Measurements from ENCODE around the gene KIAA0040.

DNA sequence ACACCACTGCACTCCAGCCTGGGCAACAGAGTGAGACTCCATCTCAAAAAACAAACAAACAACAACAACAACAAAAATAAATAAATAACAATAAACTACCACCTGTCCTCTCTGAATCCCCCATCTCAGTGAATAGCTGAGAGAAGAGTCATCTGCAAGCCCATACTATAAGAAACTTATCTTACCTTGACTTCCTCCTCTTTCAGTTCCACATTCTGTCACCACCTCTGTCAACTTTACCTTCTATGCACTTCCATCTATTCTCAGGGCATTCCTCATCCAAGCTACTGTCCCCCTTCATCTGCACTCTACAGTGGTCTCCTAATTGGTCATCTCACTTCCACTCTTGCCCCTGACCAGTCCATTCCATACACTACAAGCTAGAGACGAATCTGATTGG lies 58.1 kb downstream of the KIAA0040 start:
- TF ChIP-seq, protein P1, sequence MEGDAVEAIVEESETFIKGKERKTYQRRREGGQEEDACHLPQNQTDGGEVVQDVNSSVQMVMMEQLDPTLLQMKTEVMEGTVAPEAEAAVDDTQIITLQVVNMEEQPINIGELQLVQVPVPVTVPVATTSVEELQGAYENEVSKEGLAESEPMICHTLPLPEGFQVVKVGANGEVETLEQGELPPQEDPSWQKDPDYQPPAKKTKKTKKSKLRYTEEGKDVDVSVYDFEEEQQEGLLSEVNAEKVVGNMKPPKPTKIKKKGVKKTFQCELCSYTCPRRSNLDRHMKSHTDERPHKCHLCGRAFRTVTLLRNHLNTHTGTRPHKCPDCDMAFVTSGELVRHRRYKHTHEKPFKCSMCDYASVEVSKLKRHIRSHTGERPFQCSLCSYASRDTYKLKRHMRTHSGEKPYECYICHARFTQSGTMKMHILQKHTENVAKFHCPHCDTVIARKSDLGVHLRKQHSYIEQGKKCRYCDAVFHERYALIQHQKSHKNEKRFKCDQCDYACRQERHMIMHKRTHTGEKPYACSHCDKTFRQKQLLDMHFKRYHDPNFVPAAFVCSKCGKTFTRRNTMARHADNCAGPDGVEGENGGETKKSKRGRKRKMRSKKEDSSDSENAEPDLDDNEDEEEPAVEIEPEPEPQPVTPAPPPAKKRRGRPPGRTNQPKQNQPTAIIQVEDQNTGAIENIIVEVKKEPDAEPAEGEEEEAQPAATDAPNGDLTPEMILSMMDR (conservative IDR thresholded peaks at IDR 0.05 in 1 of 2, IDR thresholded peaks at IDR 0.05 in 1 of 2; ENCODE audit: extremely low read depth in 1 of 2, insufficient read depth in 1 of 2, low read depth in 1 of 2, low read length in 2 of 2) = no peak
- no peak for TF ChIP-seq EZH2 (IDR thresholded peaks at IDR 0.05; ENCODE audit: borderline replicate concordance, low read length)

Measured in mammary epithelial cell (primary cell).